OCI-LY7 (cell line): ENCODE measurements around the gene NGEF. TPM values are rescaled to one million over a fixed set of nuclear protein-coding genes. Genes with fewer than 3 reads are reported as not detected.

Experiments
- BruUV-seq: library from RNA; stranded (reverse); fragments of 400-500 nt; replicated peaks from 2 replicates; lab custom pipeline; 2021; lab: Mats Ljungman, UMichigan
- CTCF ChIA-PET: fragments of 300-600 bp; sonication (Branson Sonifier 250); formaldehyde crosslinking; loops from one replicate; lab custom pipeline; 2022; ENCODE audit warnings: antibody characterized with exemption; ENCODE audit not compliant: unreplicated experiment; lab: Charles Lee
- POLR2A ChIA-PET: fragments of 300-600 bp; sonication (Branson Sonifier 250); formaldehyde crosslinking; loops from one replicate; lab custom pipeline; 2022; ENCODE audit warnings: antibody characterized with exemption; lab: Charles Lee
- DNase-seq: peaks from one replicate; pipeline ENCODE4 v3.0.0-alpha.2; 2015; ENCODE audit warnings: low spot score
- H2AFZ ChIP-seq: fragments of 200-600 bp; sonication (generic), shearing (Covaris generic); 2 replicates; pipeline ENCODE4 v1.6.1; 2014; ENCODE audit warnings: mild to moderate bottlenecking, antibody characterized with exemption, low read length, moderate library complexity
- H3K27ac ChIP-seq: fragments of 200-600 bp; sonication (generic); 2 replicates; pipeline ENCODE4 v1.5.1; 2014; ENCODE audit warnings: mixed run types, low read depth, mild to moderate bottlenecking, moderate library complexity, low read length, inconsistent platforms; ENCODE audit not compliant: poor library complexity, severe bottlenecking
- H3K36me3 ChIP-seq: fragments of 200-600 bp; sonication (generic); 2 replicates; pipeline ENCODE4 v1.6.1; 2014; ENCODE audit warnings: mild to moderate bottlenecking, antibody characterized with exemption, low read length, moderate library complexity, mixed read lengths; ENCODE audit not compliant: insufficient read depth
- H3K4me1 ChIP-seq: fragments of 200-600 bp; sonication (generic); 2 replicates; pipeline ENCODE4 v1.5.1; 2014; ENCODE audit warnings: mild to moderate bottlenecking, low read length; ENCODE audit not compliant: insufficient read depth, poor library complexity, severe bottlenecking
- H3K4me2 ChIP-seq: fragments of 200-600 bp; sonication (generic); 2 replicates; pipeline ENCODE4 v1.6.1; 2014; ENCODE audit warnings: mild to moderate bottlenecking, low read length
- H3K4me3 ChIP-seq: fragments of 200-600 bp; sonication (generic); 2 replicates; pipeline ENCODE4 v1.5.1; 2014; ENCODE audit warnings: mild to moderate bottlenecking, low read depth, low read length; ENCODE audit not compliant: poor library complexity, severe bottlenecking
- H3K79me2 ChIP-seq: fragments of 200-600 bp; sonication (generic); 2 replicates; pipeline ENCODE4 v1.6.1; 2016; ENCODE audit warnings: low read depth, mild to moderate bottlenecking, low read length, moderate library complexity, mixed read lengths; ENCODE audit not compliant: insufficient read depth
- H3K9me2 ChIP-seq: fragments of 200-600 bp; sonication (generic); 2 replicates; pipeline ENCODE4 v1.6.1; 2016; ENCODE audit warnings: mild to moderate bottlenecking, low read length, mixed read lengths; ENCODE audit not compliant: insufficient read depth
- H3K9me3 ChIP-seq: fragments of 200-600 bp; sonication (generic); 2 replicates; pipeline ENCODE4 v1.6.1; 2014; ENCODE audit warnings: mild to moderate bottlenecking, mixed run types, low read length, mixed read lengths
- H4K20me1 ChIP-seq: fragments of 200-600 bp; sonication (generic); 2 replicates; pipeline ENCODE4 v1.6.1; 2014; ENCODE audit warnings: mild to moderate bottlenecking, antibody characterized with exemption, low read length, moderate library complexity, mixed read lengths; ENCODE audit not compliant: insufficient read depth
- CTCF ChIP-seq: fragments of 200-600 bp; sonication (generic); conservative IDR thresholded peaks from 2 replicates; pipeline ENCODE4 v1.5.1; 2014; ENCODE audit warnings: mild to moderate bottlenecking, antibody characterized with exemption, low read length, moderate library complexity, mixed read lengths
- EZH2phosphoT487 ChIP-seq: fragments of 200-600 bp; sonication (generic); IDR thresholded peaks from 2 replicates; pipeline ENCODE4 v1.6.1; 2018; ENCODE audit warnings: low read depth, borderline replicate concordance, mild to moderate bottlenecking, mixed run types, antibody characterized with exemption, low read length, moderate library complexity, mixed read lengths
- intact Hi-C: fragments of 100-400 bp; cut with micrococcal nuclease; formaldehyde crosslinking; loops from one replicate; pipeline ENCODE4 v1.10.0; 2022; ENCODE audit not compliant: unreplicated experiment
- total RNA-seq, 2 experiments: library from RNA; depleted of rRNA in 1 of 2; stranded (reverse); fragments of >200 nt in 1 of 2; shearing (Covaris generic) in 1 of 2; gene quantifications; 2 replicates each; pipeline ENCODE4 v1.2.3, GENCODE V29; 2014 to 2022

NGEF gene
- total RNA-seq, 2 experiments from 2014 or later = 0.82 TPM; not detected in 1

GRCh38 chr2:233060501-233060979 lies 47.5 kb upstream of the NGEF start:
- intact Hi-C loops = loop anchor here (1.0 to 5.0 kb wide), 3 partner anchors 64 to 191 kb away; partner anchors contain the start of gene ATG16L1
- BruUV-seq = no TSS peak
- Histone ChIP-seq H3K9me3 (no peaks in the 10 kb centered on the region), H3K4me1 (peaks cover 38% of the 10 kb centered on the region), H3K36me3 (peaks cover 27% of the 10 kb centered on the region), H3K4me2 (peak overlapping the region; percentile 98), H2AFZ (no peak overlapping the region), H3K9me2 (no peaks in the 10 kb centered on the region), H3K27ac (peak overlapping the region; percentile 87), H3K4me3 (peak overlapping the region; percentile 81), H3K79me2 (peaks cover 42% of the 10 kb centered on the region), H4K20me1 (peaks cover 29% of the 10 kb centered on the region)
- ChIA-PET CTCF (interaction anchor here (0.6 to 1.8 kb wide), 11 partner anchors 12 to 218 kb away, joined by 3 to 13 read pairs (median 4); no protein-coding TSS in a partner anchor), POLR2A (interaction anchor here (0.6 to 3.4 kb wide), 27 partner anchors 9 to 794 kb away, joined by 3 to 40 read pairs (median 6); partner anchors contain the start of genes ATG16L1 and HJURP)
- peak; percentile 42 for DNase-seq
- TF ChIP-seq CTCF (no peak), EZH2phosphoT487 (no peak)

- CTCF ChIA-PET = interaction anchor here (0.6 to 1.8 kb wide), 12 partner anchors 11 to 218 kb away, joined by 3 to 13 read pairs (median 4); partner anchors contain the start of gene ATG16L1
- Histone ChIP-seq H3K36me3 (peaks cover 24% of the 10 kb centered on the region), H3K9me3 (no peaks in the 10 kb centered on the region), H3K4me2 (peak within 1 kb of the TSS; percentile 98), H4K20me1 (peaks cover 29% of the 10 kb centered on the region), H2AFZ (peak within 1 kb of the TSS; percentile 84), H3K4me1 (peaks cover 38% of the 10 kb centered on the region), H3K4me3 (peak within 1 kb of the TSS; percentile 81), H3K9me2 (no peaks in the 10 kb centered on the region), H3K27ac (peak within 1 kb of the TSS; percentile 87), H3K79me2 (peaks cover 42% of the 10 kb centered on the region)
- POLR2A ChIA-PET = interaction anchor here (0.6 to 3.4 kb wide), 24 partner anchors 8 to 1280 kb away, joined by 3 to 40 read pairs (median 6); partner anchors contain the start of gene ATG16L1
- intact Hi-C loops = loop anchor here (1.0 to 10.0 kb wide), 4 partner anchors 65 to 295 kb away; partner anchors contain the start of gene ATG16L1
- BruUV-seq = no TSS peak
- TF ChIP-seq CTCF (no peak), EZH2phosphoT487 (no peak)
- peak; percentile 94 for DNase-seq
Observed at GRCh38 chr2:233059797-233060500, 46.9 kb upstream of the NGEF start, which contains the start of gene INPP5D. TSS of gene INPP5D (plus strand) at chr2:233060342. CDS start at chr2:233060479, 137 bp downstream.
